PC-9 (cell line): ENCODE data around the gene SETD5.

Experiments
- CTCF ChIP-seq: fragments of 200-600 bp; sonication (generic); conservative IDR thresholded peaks from 2 replicates; pipeline ENCODE4 v1.6.1; 2017; ENCODE audit warnings: mixed run types, antibody characterized with exemption, mild to moderate bottlenecking, moderate library complexity
- EZH2 ChIP-seq: fragments of 200-600 bp; sonication (generic); IDR thresholded peaks from 2 replicates; pipeline ENCODE4 v1.8.0; 2017; ENCODE audit warnings: antibody characterized with exemption, low read depth

GRCh38 chr3:9414826-9415225 lies 17.4 kb downstream of the SETD5 start:
- no peak for TF ChIP-seq EZH2
- TF ChIP-seq CTCF: no peak
